Activated CD4-positive, alpha-beta T cell treated with anti-CD3 and anti-CD28 coated beads, Interleukin-2, amount 10 ng/mL, durations not matched to agents 7 days and 5 days (primary cell): ENCODE data around the gene NT5DC4. TPM values are rescaled to one million over a fixed set of nuclear protein-coding genes. Genes with fewer than 3 reads are reported as not detected.

Experiments used
- CTCF ChIA-PET: fragments of 350-600 bp; sonication (Branson Sonifier 250); formaldehyde crosslinking; loops from one replicate; lab custom pipeline; 2021; ENCODE audit warnings: antibody characterized with exemption; lab: Charles Lee
- POLR2A ChIA-PET: fragments of 350-600 bp; sonication (Branson Sonifier 250); formaldehyde crosslinking; loops from one replicate; lab custom pipeline; 2021; ENCODE audit warnings: antibody characterized with exemption; lab: Charles Lee
- DNase-seq: peaks from one replicate; pipeline ENCODE4 v3.0.0-alpha.2; 2020
- H3K27ac Mint-ChIP-seq: one replicate; pipeline ENCODE4 v1.8.0; 2021; ENCODE audit warnings: mild to moderate bottlenecking, moderate library complexity, mixed read lengths
- H3K27me3 Mint-ChIP-seq: one replicate; pipeline ENCODE4 v1.8.0; 2021; ENCODE audit warnings: mixed read lengths
- H3K36me3 Mint-ChIP-seq: one replicate; pipeline ENCODE4 v1.8.0; 2021; ENCODE audit warnings: low read depth, mixed read lengths
- H3K4me1 Mint-ChIP-seq: one replicate; pipeline ENCODE4 v1.8.0; 2021; ENCODE audit warnings: mixed read lengths
- H3K4me3 Mint-ChIP-seq: one replicate; pipeline ENCODE4 v1.8.0; 2021; ENCODE audit warnings: mild to moderate bottlenecking, moderate library complexity, mixed read lengths
- H3K9me3 Mint-ChIP-seq: one replicate; pipeline ENCODE4 v1.8.0; 2021; ENCODE audit warnings: mixed read lengths
- total RNA-seq, 2 experiments: library from RNA; stranded (reverse); gene quantifications; one replicate each; pipeline ENCODE4 v1.2.3, GENCODE V29; 2021

Gene NT5DC4
- total RNA-seq, 2 experiments from 2014 or later, result not detected

DNA sequence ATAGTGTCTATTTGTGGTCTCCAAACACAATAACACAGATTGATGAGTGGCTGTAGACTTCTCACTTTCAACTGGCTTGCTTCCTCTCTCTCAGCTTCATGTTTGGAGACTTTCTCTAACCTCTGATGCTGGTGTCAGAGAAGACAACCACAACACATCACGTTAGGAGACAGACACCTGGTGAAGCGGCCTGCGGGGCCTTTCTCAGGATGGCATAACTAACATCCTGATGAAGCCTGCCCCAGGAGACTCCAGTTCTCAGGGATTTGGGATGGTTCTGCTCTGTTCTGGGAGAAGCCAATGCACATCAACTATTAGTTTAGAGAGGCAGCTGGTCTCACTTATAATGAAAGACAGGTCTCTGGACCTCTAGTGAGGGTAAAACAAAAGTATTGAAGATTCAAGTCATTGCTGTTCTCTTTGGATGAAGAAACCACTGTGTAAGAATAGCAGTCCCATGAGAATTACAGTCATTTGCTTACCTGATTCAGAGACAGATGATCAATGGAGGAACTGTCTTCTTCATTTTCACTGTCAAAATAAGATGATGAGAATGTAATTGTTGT, 61.5 kb downstream of the NT5DC4 start:
- Mint-ChIP-seq H3K4me1 (peaks cover 9% of the 10 kb centered on the region), H3K36me3 (peaks cover 2% of the 10 kb centered on the region), H3K27me3 (peaks cover 23% of the 10 kb centered on the region), H3K27ac (no peak overlapping the region), H3K9me3 (no peaks in the 10 kb centered on the region), H3K4me3 (no peak overlapping the region)
- POLR2A ChIA-PET, result no interaction called here
- CTCF ChIA-PET, result no interaction called here
- DNase-seq, result no peak

DNA sequence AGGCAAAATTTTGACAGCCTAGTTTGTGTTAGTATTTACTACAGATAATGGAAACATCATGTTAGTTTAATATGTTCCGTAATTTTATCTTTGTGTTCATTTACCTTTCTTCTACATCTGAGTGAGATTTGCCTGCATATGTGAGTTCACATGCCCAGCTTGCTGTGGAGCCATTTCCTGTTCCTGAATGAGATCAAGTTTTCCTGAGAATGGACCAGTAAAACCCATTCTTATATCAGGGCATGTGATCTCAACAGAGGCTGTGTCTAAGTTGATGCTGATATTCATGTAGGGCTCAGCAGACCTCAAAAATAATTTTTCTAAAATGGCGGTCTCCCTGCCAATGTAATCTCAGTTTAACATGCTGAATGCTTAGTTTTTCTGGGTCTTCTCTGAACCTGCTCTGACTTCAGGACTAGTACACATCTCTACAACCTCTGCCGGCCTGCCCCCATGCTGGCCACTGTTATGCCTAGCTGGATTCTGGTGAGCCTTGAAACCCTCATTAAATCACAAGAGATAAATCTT, 62.4 kb downstream of the NT5DC4 start:
- no peak for DNase-seq
- ChIA-PET POLR2A (interaction anchor here (0.7 kb wide), 1 partner anchor 710 kb away, joined by 3 read pairs; no protein-coding TSS in a partner anchor), CTCF (no interaction called here)
- no peak overlapping the region for H3K27ac Mint-ChIP-seq
- H3K9me3 Mint-ChIP-seq, result no peaks in the 10 kb centered on the region
- peaks cover 16% of the 10 kb centered on the region for H3K27me3 Mint-ChIP-seq
- H3K4me3 Mint-ChIP-seq, result peak overlapping the region; percentile 2
- H3K36me3 Mint-ChIP-seq, result no peaks in the 10 kb centered on the region
- H3K4me1 Mint-ChIP-seq, result peaks cover 3% of the 10 kb centered on the region

DNA sequence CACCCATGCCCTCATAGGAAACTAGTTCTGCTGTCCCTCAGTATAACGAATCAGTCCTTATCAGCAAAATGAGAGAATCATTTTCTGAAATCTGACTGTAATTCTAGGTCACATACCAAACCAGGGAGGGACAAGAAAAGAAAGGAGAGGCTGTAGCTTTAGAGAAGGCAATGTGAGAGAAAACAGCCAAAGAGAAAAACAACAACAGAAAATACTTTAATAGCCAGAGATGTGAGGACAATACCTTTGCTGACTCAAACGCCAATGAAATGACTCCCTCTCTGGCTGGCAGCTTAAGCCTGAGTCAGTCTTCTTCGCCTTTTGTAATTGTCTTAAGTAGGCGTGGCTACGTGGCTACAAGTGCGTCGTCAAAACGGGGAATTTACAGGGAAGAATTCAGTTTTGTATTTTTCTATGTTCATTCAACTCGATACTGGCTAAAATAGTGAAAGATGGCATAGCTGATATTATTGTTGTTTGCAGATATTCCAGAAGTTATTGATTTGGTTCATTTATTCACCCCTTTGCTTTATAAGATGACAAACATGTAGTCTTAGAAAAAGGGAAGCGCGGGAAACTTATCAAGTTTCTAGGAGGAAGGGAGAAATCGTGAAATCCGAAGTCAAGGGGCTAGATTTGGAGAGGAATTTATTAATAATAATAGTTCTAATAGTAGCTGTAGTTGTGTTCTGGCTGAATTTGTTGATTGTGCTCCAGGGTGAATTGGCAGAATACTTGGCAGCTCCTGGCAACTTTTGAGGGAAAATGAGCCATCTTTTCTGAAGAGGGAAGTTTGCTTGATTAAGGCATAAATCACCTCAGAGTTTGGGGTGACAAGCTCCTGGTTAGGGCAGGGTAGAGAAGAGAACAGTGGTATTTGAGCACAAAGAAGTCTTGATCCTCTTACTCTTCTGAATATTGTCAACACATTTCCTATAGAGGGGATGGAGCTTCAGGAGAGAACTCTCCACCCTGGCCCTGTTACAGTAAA, 63.7 kb downstream of the NT5DC4 start, which contains the start of gene IL1A:
Gene IL1A, minus strand, starts transcription at position 295 of the 991 bp plus-strand sequence. CDS start 723 bp downstream, outside the sequence.
- Mint-ChIP-seq H3K4me3 (peak within 1 kb of the TSS; percentile 2), H3K27me3 (peaks cover 10% of the 10 kb centered on the region), H3K4me1 (peaks cover 3% of the 10 kb centered on the region), H3K27ac (no peak within 1 kb of the TSS), H3K9me3 (no peaks in the 10 kb centered on the region), H3K36me3 (no peaks in the 10 kb centered on the region)
- ChIA-PET CTCF (interaction anchor here (0.9 kb wide), 1 partner anchor 11 kb away, joined by 3 read pairs; no protein-coding TSS in a partner anchor), POLR2A (no interaction called here)
- no peak for DNase-seq

DNA sequence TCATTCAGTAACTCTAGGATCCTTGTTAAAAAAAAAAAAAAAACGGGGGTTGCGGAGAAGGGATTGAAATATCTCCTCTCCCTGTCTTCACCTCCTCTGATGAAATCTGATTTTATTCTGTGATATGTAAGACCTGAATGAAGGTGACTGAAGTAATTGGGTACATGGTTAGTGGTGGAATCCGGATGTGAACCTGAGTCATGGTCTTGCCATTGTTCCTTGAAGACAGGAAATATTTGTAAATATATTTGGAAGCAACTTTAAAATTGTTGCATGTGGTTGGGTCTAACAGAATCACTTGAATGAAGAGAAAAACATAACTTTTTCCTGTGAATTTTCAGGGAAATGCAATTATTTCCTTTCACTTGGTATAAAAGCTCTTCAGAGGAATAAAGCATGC, 66.5 kb downstream of the NT5DC4 start:
- peaks cover 3% of the 10 kb centered on the region for H3K36me3 Mint-ChIP-seq
- DNase-seq, result no peak
- no peak overlapping the region for H3K4me3 Mint-ChIP-seq
- H3K27me3 Mint-ChIP-seq, result peaks cover 11% of the 10 kb centered on the region
- H3K9me3 Mint-ChIP-seq, result peaks cover 3% of the 10 kb centered on the region
- ChIA-PET POLR2A (no interaction called here), CTCF (interaction anchor here (2.1 kb wide), 1 partner anchor 98 kb away, joined by 5 read pairs; no protein-coding TSS in a partner anchor)
- peaks cover 3% of the 10 kb centered on the region for H3K4me1 Mint-ChIP-seq
- no peak overlapping the region for H3K27ac Mint-ChIP-seq

DNA sequence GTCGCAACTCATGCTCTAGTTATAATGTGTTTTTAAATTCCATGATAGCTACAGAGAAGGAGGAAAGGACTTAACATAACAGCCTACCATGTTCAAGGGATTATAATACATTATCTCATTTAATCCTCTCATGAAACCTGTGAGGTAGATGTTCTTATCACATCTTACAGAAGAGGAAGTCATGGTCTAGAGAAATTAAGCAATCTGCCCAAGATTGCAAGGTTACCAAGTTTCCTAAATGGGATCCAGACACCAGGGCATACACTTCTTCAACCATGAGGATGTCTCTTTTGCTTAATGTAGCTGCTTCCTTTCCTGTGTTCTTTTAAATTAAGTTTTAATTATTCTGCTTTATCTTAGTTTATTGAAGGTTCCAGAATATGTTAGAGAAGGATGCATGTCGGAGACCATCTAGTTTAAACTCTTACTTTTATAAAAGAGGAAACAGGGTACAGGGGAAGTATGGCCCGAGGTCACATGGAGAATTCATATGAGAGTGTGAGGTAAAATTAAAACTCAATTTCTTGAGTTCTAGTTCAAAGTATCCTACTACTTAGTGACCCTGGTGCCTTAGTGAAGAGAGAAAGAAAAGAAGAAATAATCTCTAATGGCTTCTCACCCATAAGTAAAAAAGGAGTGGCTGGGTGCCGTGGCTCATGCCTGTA, 67.0 kb downstream of the NT5DC4 start:
- peaks cover 3% of the 10 kb centered on the region for H3K36me3 Mint-ChIP-seq
- H3K4me1 Mint-ChIP-seq, result peaks cover 3% of the 10 kb centered on the region
- CTCF ChIA-PET, result interaction anchor here (2.1 kb wide), 1 partner anchor 97 kb away, joined by 5 read pairs; no protein-coding TSS in a partner anchor
- H3K27ac Mint-ChIP-seq, result no peak overlapping the region
- peaks cover 3% of the 10 kb centered on the region for H3K9me3 Mint-ChIP-seq
- DNase-seq, result no peak
- POLR2A ChIA-PET, result no interaction called here
- H3K4me3 Mint-ChIP-seq, result no peak overlapping the region
- H3K27me3 Mint-ChIP-seq, result peaks cover 11% of the 10 kb centered on the region

DNA sequence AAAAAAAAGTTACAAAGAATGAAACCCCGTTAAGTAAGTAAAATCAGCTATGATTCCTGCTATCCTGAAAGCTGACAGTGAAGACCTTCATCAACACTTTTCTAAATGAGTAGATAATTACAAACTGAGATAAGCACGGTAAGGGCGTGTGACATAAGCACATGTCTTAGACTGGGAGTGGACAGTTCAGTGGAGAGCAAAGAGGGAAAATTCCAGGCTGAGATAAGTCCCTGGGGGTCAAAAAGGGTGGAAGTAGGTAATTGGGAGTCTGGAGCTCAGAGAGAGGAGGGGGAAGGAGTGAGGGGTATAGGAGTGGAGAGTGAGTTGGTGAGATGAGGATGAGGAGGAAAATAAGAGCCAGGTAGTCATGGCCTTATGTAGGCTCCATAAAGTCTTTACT, 67.8 kb downstream of the NT5DC4 start:
- no peak for DNase-seq
- peaks cover 3% of the 10 kb centered on the region for H3K9me3 Mint-ChIP-seq
- H3K4me1 Mint-ChIP-seq, result peaks cover 11% of the 10 kb centered on the region
- ChIA-PET CTCF (interaction anchor here (0.8 to 2.1 kb wide), 2 partner anchors 20 to 97 kb away, joined by 3 to 5 read pairs; no protein-coding TSS in a partner anchor), POLR2A (no interaction called here)
- H3K27me3 Mint-ChIP-seq, result peaks cover 8% of the 10 kb centered on the region
- H3K27ac Mint-ChIP-seq, result no peak overlapping the region
- H3K4me3 Mint-ChIP-seq, result no peak overlapping the region
- peaks cover 7% of the 10 kb centered on the region for H3K36me3 Mint-ChIP-seq

Other genes with a start within 250 kb of the NT5DC4 start
- gene TTL, start 238.9 kb upstream of the NT5DC4 start, total RNA-seq, result 10 to 100 TPM; 38.5 to 38.6 TPM
- 10 to 100 TPM; 34.6 to 35.2 TPM for gene POLR1B, start 178.6 kb upstream of the NT5DC4 start, total RNA-seq
- gene CHCHD5, start 136.4 kb upstream of the NT5DC4 start, total RNA-seq, result 10 to 100 TPM; 33.5 to 33.6 TPM
- gene SLC20A1, start 75.1 kb upstream of the NT5DC4 start, total RNA-seq, result 100 to 1,000 TPM; 165 to 167 TPM
- gene CKAP2L, start 43.6 kb downstream of the NT5DC4 start, total RNA-seq, result 10 to 100 TPM; 59.1 to 78.1 TPM
- under 1 TPM; 0.17 to 0.21 TPM for gene IL1A, start 63.5 kb downstream of the NT5DC4 start, total RNA-seq
- gene IL1B, start 115.8 kb downstream of the NT5DC4 start, total RNA-seq, result not detected
- gene IL37, start 190.1 kb downstream of the NT5DC4 start, total RNA-seq, result not detected